Measurements from ENCODE around the gene IGFBP2. TPM values are rescaled to one million over a fixed set of nuclear protein-coding genes. Genes with fewer than 3 reads are reported as not detected.

The IGFBP2 gene
- total and polyA plus RNA-seq, 2 of the 8 experiments (the other 6 are each of a cell fraction or from before 2014, with no cell fraction given): 326 to 782 TPM

DNA sequence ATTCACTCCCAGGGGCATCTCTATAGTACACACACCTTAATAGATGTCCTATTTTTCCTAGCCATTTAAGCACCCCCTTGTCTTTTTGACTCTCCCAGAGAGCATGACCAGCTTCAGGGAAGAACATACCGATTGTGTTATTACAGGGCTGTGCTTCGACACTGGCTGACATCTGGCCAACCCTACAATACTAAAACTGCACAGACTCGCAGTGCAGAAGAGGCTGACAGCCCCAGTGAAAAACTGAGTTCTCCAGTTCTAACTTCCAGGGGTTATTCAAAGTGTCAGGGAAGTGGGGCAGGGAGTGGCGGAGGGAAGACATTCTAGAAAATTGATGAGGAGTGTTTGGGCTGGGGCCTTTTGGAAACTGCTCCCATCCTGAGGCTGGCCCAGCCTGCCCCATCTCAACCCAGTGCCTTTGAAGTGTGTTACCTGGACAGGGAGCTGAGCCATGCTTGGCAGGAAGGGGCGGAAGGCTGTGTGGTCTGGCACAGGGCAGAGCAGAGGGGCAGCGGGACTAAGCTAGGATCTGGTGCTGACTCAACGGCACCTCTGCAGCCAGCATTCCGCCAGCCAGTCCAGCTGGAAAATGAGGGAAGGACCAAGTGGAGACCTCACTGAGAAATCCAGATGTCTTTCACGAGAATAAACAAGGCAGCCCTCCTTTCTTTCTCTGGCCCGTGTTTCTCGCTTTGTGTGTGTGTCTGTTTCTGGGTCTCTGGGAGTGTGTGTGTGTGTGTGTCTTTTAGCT, 77.5 kb downstream of the IGFBP2 start:
- no peak overlapping the region for H3K4me3 ChIP-seq (ENCODE audit: extremely low read depth in 1 of 4, insufficient read depth in 2 of 4, low read depth in 3 of 4, low read length in 4 of 4)
- H4K20me1 ChIP-seq (replicated peaks in 1 of 2; ENCODE audit: control insufficient read depth in 1 of 2, insufficient read depth in 2 of 2, low read length in 2 of 2): no peaks in the 10 kb centered on the region
- no peak overlapping the region for H2BK5ac ChIP-seq (ENCODE audit: low read depth, low read length)
- no peak for TF ChIP-seq RAD21 (IDR thresholded peaks at IDR 0.05 in 1 of 2, conservative IDR thresholded peaks at IDR 0.05 in 1 of 2; ENCODE audit: low read depth in 2 of 2, low read length in 2 of 2)
- TF ChIP-seq, protein P1, sequence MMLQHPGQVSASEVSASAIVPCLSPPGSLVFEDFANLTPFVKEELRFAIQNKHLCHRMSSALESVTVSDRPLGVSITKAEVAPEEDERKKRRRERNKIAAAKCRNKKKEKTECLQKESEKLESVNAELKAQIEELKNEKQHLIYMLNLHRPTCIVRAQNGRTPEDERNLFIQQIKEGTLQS (IDR thresholded peaks at IDR 0.05; ENCODE audit: insufficient read depth, low read depth, low read length): no peak
- H4K91ac ChIP-seq (replicated peaks; ENCODE audit: insufficient read length, low read length): no peak overlapping the region
- no peak overlapping the region for H2AK5ac ChIP-seq (ENCODE audit: low read depth, low read length)
- no peaks in the 10 kb centered on the region for H3K4me1 ChIP-seq (replicated peaks in 1 of 4; ENCODE audit: control insufficient read depth in 3 of 4, insufficient read depth in 4 of 4, low read length in 3 of 4)
- H3K23me2 ChIP-seq (ENCODE audit: low read depth, low read length): no peaks in the 10 kb centered on the region
- H3K4ac ChIP-seq (replicated peaks; ENCODE audit: insufficient read length, low read depth, low read length): no peak overlapping the region
- H3K4me2 ChIP-seq (ENCODE audit: insufficient read depth in 1 of 2, low read depth in 2 of 2, low read length in 2 of 2): no peak overlapping the region
- H3K9ac ChIP-seq (replicated peaks in 1 of 4; ENCODE audit: extremely low read depth in 1 of 4, low read depth in 3 of 4, low read length in 3 of 4): no peak overlapping the region
- H3K18ac ChIP-seq (ENCODE audit: extremely low read depth, low read length): no peak overlapping the region
- ChIA-PET POLR2A (ENCODE audit: partially characterized antibody) (no interaction called here), CTCF (ENCODE audit: partially characterized antibody) (interaction anchor here (0.6 to 2.9 kb wide), 3 partner anchors 13 to 395 kb away, joined by 3 to 11 read pairs (median 3); no protein-coding TSS in a partner anchor)
- H3K27ac ChIP-seq (ENCODE audit: low read depth, low read length): no peak overlapping the region
- no peak overlapping the region for H4K8ac ChIP-seq (ENCODE audit: extremely low read depth, insufficient read depth, low read length)
- 0 out of 2 replicates have a peak overlapping the region, but pooled peaks have one; percentile 36 for H2AFZ ChIP-seq (ENCODE audit: low read length)
- no peaks in the 10 kb centered on the region for H3K27me3 ChIP-seq (replicated peaks in 1 of 4; ENCODE audit: control insufficient read depth in 3 of 4, extremely low read depth in 1 of 4, insufficient read depth in 3 of 4, low read length in 3 of 4)
- DNase-seq (ENCODE audit: low read depth in 1 of 2, low spot score in 2 of 2) (no peak), FAIRE-seq (no peak)
- H3K79me2 ChIP-seq (ENCODE audit: control insufficient read depth in 1 of 2, insufficient read depth in 2 of 2, low read length in 2 of 2): no peaks in the 10 kb centered on the region
- H3K56ac ChIP-seq (replicated peaks; ENCODE audit: insufficient read length, low read depth, low read length): no peak overlapping the region
- H4K5ac ChIP-seq (ENCODE audit: insufficient read length, low read depth, low read length): no peak overlapping the region
- H2BK20ac ChIP-seq (ENCODE audit: low read length): no peak overlapping the region
- H3K23ac ChIP-seq (ENCODE audit: insufficient read length): no peak overlapping the region
- H2BK120ac ChIP-seq (replicated peaks; ENCODE audit: low read depth, low read length): no peak overlapping the region
- H2BK15ac ChIP-seq (ENCODE audit: low read length): no peak overlapping the region
- no peak overlapping the region for H2BK12ac ChIP-seq (ENCODE audit: low read depth, low read length)
- no peaks in the 10 kb centered on the region for H3K79me1 ChIP-seq (ENCODE audit: low read depth, low read length)
- WGBS, 2 experiments (ENCODE audit: extremely low coverage in 1 of 2, insufficient coverage in 1 of 2, insufficient read length in 1 of 2, insufficient replicate concordance in 2 of 2, low coverage in 1 of 2, low lambda C conversion rate in 2 of 2, missing lambda C conversion rate in 1 of 2): 90% methylated on average over 11 of the region's 11 CpGs; no CpG with 5 or more reads in 1 of the 2 experiments
- no peaks in the 10 kb centered on the region for H3K36me3 ChIP-seq (ENCODE audit: control insufficient read depth in 2 of 4, insufficient read depth in 4 of 4, low read length in 3 of 4)
- H3K9me3 ChIP-seq (ENCODE audit: insufficient read depth in 2 of 2, low read depth in 1 of 2, low read length in 1 of 2): 0 out of 4 replicates have a peak, but pooled peaks cover 0 to 6% of the 10 kb centered on the region in 2 experiments
- H3K14ac ChIP-seq (ENCODE audit: insufficient read length): no peak overlapping the region

Data from H1 (cell line).